HCT116 (cell line): Measurements from ENCODE around the gene FAM156B. TPM values are rescaled to one million over a fixed set of nuclear protein-coding genes. Genes with fewer than 3 reads are reported as not detected.
"Not testable (repeated sequence)": the region's sequence is repeated elsewhere in the genome, so short reads cannot be mapped to it uniquely, and the experiment has no call there.

Experiments used
- ATAC-seq: fragments of 200-7000 bp; cut with Tn5 transposase; 2 replicates; pipeline ENCODE4 v1.9.1; 2020; ENCODE audit warnings: mild to moderate bottlenecking, moderate library complexity
- BruUV-seq: library from RNA; stranded (reverse); fragments of 400-500 nt; replicated peaks from 2 replicates; lab custom pipeline; 2021; lab: Mats Ljungman, UMichigan
- CTCF ChIA-PET: fragments of 300-600 bp; sonication (Branson Sonifier 250); formaldehyde crosslinking; loops from one replicate; lab custom pipeline; 2021; ENCODE audit warnings: antibody characterized with exemption; lab: Charles Lee
- POLR2A ChIA-PET: fragments of 300-600, 350-600 bp; sonication (Branson Sonifier 250); formaldehyde crosslinking; loops from one replicate; lab custom pipeline; 2021; ENCODE audit warnings: antibody characterized with exemption; lab: Charles Lee
- RAD21 ChIA-PET, 2 experiments: fragments of 300-600 bp; sonication (Branson Sonifier 250); formaldehyde crosslinking; loops; one replicate each; lab custom pipeline; 2023; ENCODE audit warnings: low total read pairs in 2 of 2; ENCODE audit not compliant: uncharacterized antibody in 2 of 2, unreplicated experiment in 2 of 2, low non-redundant PET in 1 of 2; lab: Charles Lee
- DNase-seq: peaks from one replicate; pipeline ENCODE4 v3.0.0-alpha.2; 2010; ENCODE audit warnings: low read depth, low spot score
- H2AFZ ChIP-seq: fragments of 200-600 bp; shearing (Covaris generic), sonication (generic); 2 replicates; pipeline ENCODE4 v1.6.1; 2017; ENCODE audit warnings: low read depth, mixed run types, mixed read lengths, antibody characterized with exemption, low read length; ENCODE audit not compliant: poor library complexity, severe bottlenecking
- H3K27ac ChIP-seq: 2 replicates; pipeline ENCODE4 v1.5.1; 2012; ENCODE audit warnings: low read depth, low read length
- H3K27me3 ChIP-seq: fragments of 200-600 bp; sonication (generic); 2 replicates; pipeline ENCODE4 v1.6.1; 2016; ENCODE audit warnings: mixed run types, low read length, mixed read lengths; ENCODE audit not compliant: insufficient read depth
- H3K36me3 ChIP-seq, 2 experiments: fragments of 200-500 bp in 1 of 2; fragments of 200-600 bp in 1 of 2; sonication (Bioruptor generic) in 1 of 2; sonication (generic) in 1 of 2; 2 replicates each; pipeline versions ENCODE4 v1.5.1 to v1.6.1; 2014 to 2016; ENCODE audit warnings: low read length in 2 of 2, inconsistent platforms in 1 of 2, mixed read lengths in 1 of 2, mixed run types in 1 of 2; ENCODE audit not compliant: insufficient read depth in 2 of 2, control insufficient read depth in 1 of 2
- H3K4me1 ChIP-seq, 2 experiments: fragments of 200-600 bp in 1 of 2; sonication (generic) in 1 of 2; 2 replicates each; pipeline versions ENCODE4 v1.5.1 to v1.6.1; 2012 to 2017; ENCODE audit warnings: low read length in 2 of 2, inconsistent platforms in 1 of 2, mild to moderate bottlenecking in 1 of 2, mixed read lengths in 1 of 2, mixed run types in 1 of 2, moderate library complexity in 1 of 2; ENCODE audit not compliant: insufficient read depth in 2 of 2, control insufficient read depth in 1 of 2
- H3K4me2 ChIP-seq: fragments of 200-600 bp; sonication (generic); 2 replicates; pipeline ENCODE4 v1.6.1; 2017; ENCODE audit warnings: mixed run types, low read length, mixed read lengths
- H3K4me3 ChIP-seq, 2 experiments: fragments of 200-600 bp in 1 of 2; sonication (generic) in 1 of 2; replicated peaks in 1 of 2; 2 replicates each; pipeline ENCODE4 v1.5.1; 2011 to 2016; ENCODE audit warnings: low read length in 2 of 2, control low read depth in 1 of 2, low read depth in 1 of 2, mild to moderate bottlenecking in 1 of 2, mixed read lengths in 1 of 2, mixed run types in 1 of 2
- H3K79me2 ChIP-seq: fragments of 200-600 bp; sonication (generic); 2 replicates; pipeline ENCODE4 v1.6.1; 2017; ENCODE audit warnings: mild to moderate bottlenecking, mixed run types, low read length, moderate library complexity, mixed read lengths; ENCODE audit not compliant: insufficient read depth
- H3K9ac ChIP-seq: fragments of 200-600 bp; sonication (generic); 2 replicates; pipeline ENCODE4 v1.6.1; 2016; ENCODE audit warnings: low read length, mixed read lengths
- H3K9me2 ChIP-seq: fragments of 200-600 bp; sonication (generic), shearing (Covaris generic); 2 replicates; pipeline ENCODE4 v1.6.1; 2017; ENCODE audit warnings: mixed run types, mild to moderate bottlenecking, moderate library complexity; ENCODE audit not compliant: insufficient read depth
- H3K9me3 ChIP-seq, 2 experiments: fragments of 200-500 bp in 1 of 2; fragments of 200-600 bp in 1 of 2; sonication (Bioruptor generic) in 1 of 2; sonication (generic) in 1 of 2; 2 replicates each; pipeline ENCODE4 v1.6.1; 2014 to 2017; ENCODE audit warnings: low read length in 2 of 2, mixed read lengths in 2 of 2, inconsistent platforms in 1 of 2, low read depth in 1 of 2, mild to moderate bottlenecking in 1 of 2, mixed run types in 1 of 2, moderate library complexity in 1 of 2; ENCODE audit not compliant: control insufficient read depth in 1 of 2, insufficient read depth in 1 of 2
- H4K20me1 ChIP-seq: fragments of 200-600 bp; sonication (generic), shearing (Covaris generic); 2 replicates; pipeline ENCODE4 v1.6.1; 2017; ENCODE audit warnings: mixed run types, mild to moderate bottlenecking, moderate library complexity; ENCODE audit not compliant: insufficient read depth
- ATF3 ChIP-seq: IDR thresholded peaks from 2 replicates; pipeline ENCODE4 v1.6.1; 2012
- EGR1 ChIP-seq: IDR thresholded peaks from 2 replicates; pipeline ENCODE4 v1.6.1; 2012; ENCODE audit warnings: low read depth
- SIN3A ChIP-seq: IDR thresholded peaks from 2 replicates; pipeline ENCODE4 v1.6.1; 2012; ENCODE audit warnings: low read depth
- SRF ChIP-seq: IDR thresholded peaks from 2 replicates; pipeline ENCODE4 v1.6.1; 2012; ENCODE audit warnings: low read depth
- intact Hi-C: fragments of 100-400 bp; cut with micrococcal nuclease; formaldehyde crosslinking; loops from 2 replicates; pipeline ENCODE4 v1.10.0; 2022
- total RNA-seq: library from RNA; stranded (reverse); gene quantifications from one replicate; pipeline ENCODE4 v1.2.1, GENCODE V29; 2021; ENCODE audit not compliant: unreplicated experiment

FAM156B gene
- total RNA-seq, 1 experiment from 2014 or later: 13.5 TPM

- no peak overlapping the region for H3K4me3 ChIP-seq
- ATAC-seq (no peak), DNase-seq (no peak)
- no TSS peak for BruUV-seq
- intact Hi-C loops: no loop called here
- RAD21 ChIA-PET: no interaction called here
- H3K36me3 ChIP-seq: no peaks in the 10 kb centered on the region
- no peak overlapping the region for H2AFZ ChIP-seq
- H3K27ac ChIP-seq: no peak overlapping the region
- no peaks in the 10 kb centered on the region for H3K9me2 ChIP-seq
- no peaks in the 10 kb centered on the region for H3K79me2 ChIP-seq
- no peak for TF ChIP-seq ATF3
- TF ChIP-seq EGR1: no peak
- TF ChIP-seq SRF: no peak
- no peak for TF ChIP-seq SIN3A
- no peak overlapping the region for H3K4me2 ChIP-seq
- H3K4me1 ChIP-seq: no peaks in the 10 kb centered on the region
- H3K9ac ChIP-seq: no peak overlapping the region
- POLR2A ChIA-PET: no interaction called here
- peaks cover 13% of the 10 kb centered on the region; the same call in 1 of the 2 replicates for H3K27me3 ChIP-seq
- no peaks in the 10 kb centered on the region for H4K20me1 ChIP-seq
- no peaks in the 10 kb centered on the region for H3K9me3 ChIP-seq
- CTCF ChIA-PET: no interaction called here
Measured at GRCh38 chrX:52874661-52875060, 22.5 kb upstream of the FAM156B start.

GRCh38 chrX:52875436-52875835 is 21.7 kb upstream of the FAM156B start:
- intact Hi-C loops, H3K36me3 ChIP-seq, H3K4me1 ChIP-seq, H2AFZ ChIP-seq, H3K9me2 ChIP-seq, H4K20me1 ChIP-seq, ATAC-seq, H3K9ac ChIP-seq, H3K4me2 ChIP-seq, BruUV-seq, H3K79me2 ChIP-seq, H3K9me3 ChIP-seq, CTCF ChIA-PET, H3K27ac ChIP-seq, DNase-seq, POLR2A ChIA-PET, RAD21 ChIA-PET, H3K4me3 ChIP-seq, H3K27me3 ChIP-seq: not testable (repeated sequence)

- H3K9me3 ChIP-seq, H3K27me3 ChIP-seq, RAD21 ChIA-PET, H3K36me3 ChIP-seq, H2AFZ ChIP-seq, DNase-seq, H3K27ac ChIP-seq, intact Hi-C loops, H3K4me1 ChIP-seq, H3K79me2 ChIP-seq, H3K4me3 ChIP-seq, H3K9me2 ChIP-seq, H4K20me1 ChIP-seq, POLR2A ChIA-PET, H3K4me2 ChIP-seq, H3K9ac ChIP-seq, BruUV-seq, CTCF ChIA-PET, ATAC-seq: not testable (repeated sequence)
Measured at GRCh38 chrX:52876386-52876785, 20.7 kb upstream of the FAM156B start.

GRCh38 chrX:52887459-52887858 is 9.7 kb upstream of the FAM156B start:
- CTCF ChIA-PET, H3K9me2 ChIP-seq, intact Hi-C loops, ATAC-seq, H3K4me1 ChIP-seq, H3K79me2 ChIP-seq, H3K4me3 ChIP-seq, H2AFZ ChIP-seq, H4K20me1 ChIP-seq, H3K27me3 ChIP-seq, H3K9ac ChIP-seq, POLR2A ChIA-PET, RAD21 ChIA-PET, H3K36me3 ChIP-seq, H3K27ac ChIP-seq, BruUV-seq, H3K4me2 ChIP-seq, DNase-seq, H3K9me3 ChIP-seq: not testable (repeated sequence)
